Esophagus squamous epithelium (tissue), 4 donors: ENCODE data around the gene CMAS.
"Not testable (repeated sequence)": the region's sequence is repeated elsewhere in the genome, so short reads cannot be mapped to it uniquely, and the experiment has no call there.

Experiments used
- POLR2A ChIP-seq, 4 donors: fragments of 450-650 bp; IDR thresholded peaks; one replicate each; pipeline ENCODE4 v1.6.1; 2017; ENCODE audit warnings: antibody characterized with exemption in 4 of 4, mild to moderate bottlenecking in 4 of 4, moderate library complexity in 3 of 4
- TF ChIP-seq, protein P1 (sequence below), 6 experiments: fragments of 450-650 bp in 4 of 6; fragments of 200-600 bp in 2 of 6; sonication (generic) in 2 of 6; IDR thresholded peaks; one replicate each; pipeline ENCODE4 v1.5.1; 2016 to 2019; ENCODE audit warnings: antibody characterized with exemption in 6 of 6, mild to moderate bottlenecking in 4 of 6, moderate library complexity in 4 of 6

DNA sequence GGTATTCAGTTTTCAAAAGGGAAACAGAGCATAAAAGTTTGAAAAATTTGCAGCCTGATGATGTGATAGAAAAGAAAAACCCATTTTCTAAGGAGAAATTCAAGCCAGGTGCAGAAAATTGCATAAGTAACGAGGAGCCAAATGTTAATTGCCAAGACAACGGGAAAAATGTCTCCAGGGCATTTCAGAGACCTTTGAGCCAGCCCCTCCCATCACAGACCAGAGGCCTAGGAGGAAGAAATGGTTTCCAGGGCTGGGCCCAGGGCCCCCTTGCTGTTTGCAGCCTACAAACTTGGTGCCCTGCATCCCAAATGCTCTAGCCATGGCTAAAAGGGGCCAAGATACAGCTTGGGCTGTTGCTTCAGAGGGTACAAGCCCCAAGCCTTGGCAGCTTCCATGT lies 38.2 kb upstream of the CMAS start:
- not testable (repeated sequence) for TF ChIP-seq POLR2A (IDR thresholded peaks at IDR 0.05)
- TF ChIP-seq, protein P1, sequence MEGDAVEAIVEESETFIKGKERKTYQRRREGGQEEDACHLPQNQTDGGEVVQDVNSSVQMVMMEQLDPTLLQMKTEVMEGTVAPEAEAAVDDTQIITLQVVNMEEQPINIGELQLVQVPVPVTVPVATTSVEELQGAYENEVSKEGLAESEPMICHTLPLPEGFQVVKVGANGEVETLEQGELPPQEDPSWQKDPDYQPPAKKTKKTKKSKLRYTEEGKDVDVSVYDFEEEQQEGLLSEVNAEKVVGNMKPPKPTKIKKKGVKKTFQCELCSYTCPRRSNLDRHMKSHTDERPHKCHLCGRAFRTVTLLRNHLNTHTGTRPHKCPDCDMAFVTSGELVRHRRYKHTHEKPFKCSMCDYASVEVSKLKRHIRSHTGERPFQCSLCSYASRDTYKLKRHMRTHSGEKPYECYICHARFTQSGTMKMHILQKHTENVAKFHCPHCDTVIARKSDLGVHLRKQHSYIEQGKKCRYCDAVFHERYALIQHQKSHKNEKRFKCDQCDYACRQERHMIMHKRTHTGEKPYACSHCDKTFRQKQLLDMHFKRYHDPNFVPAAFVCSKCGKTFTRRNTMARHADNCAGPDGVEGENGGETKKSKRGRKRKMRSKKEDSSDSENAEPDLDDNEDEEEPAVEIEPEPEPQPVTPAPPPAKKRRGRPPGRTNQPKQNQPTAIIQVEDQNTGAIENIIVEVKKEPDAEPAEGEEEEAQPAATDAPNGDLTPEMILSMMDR (IDR thresholded peaks at IDR 0.05) = not testable (repeated sequence)
